ENCODE data around the gene HOXA11.

Gene HOXA11

DNA sequence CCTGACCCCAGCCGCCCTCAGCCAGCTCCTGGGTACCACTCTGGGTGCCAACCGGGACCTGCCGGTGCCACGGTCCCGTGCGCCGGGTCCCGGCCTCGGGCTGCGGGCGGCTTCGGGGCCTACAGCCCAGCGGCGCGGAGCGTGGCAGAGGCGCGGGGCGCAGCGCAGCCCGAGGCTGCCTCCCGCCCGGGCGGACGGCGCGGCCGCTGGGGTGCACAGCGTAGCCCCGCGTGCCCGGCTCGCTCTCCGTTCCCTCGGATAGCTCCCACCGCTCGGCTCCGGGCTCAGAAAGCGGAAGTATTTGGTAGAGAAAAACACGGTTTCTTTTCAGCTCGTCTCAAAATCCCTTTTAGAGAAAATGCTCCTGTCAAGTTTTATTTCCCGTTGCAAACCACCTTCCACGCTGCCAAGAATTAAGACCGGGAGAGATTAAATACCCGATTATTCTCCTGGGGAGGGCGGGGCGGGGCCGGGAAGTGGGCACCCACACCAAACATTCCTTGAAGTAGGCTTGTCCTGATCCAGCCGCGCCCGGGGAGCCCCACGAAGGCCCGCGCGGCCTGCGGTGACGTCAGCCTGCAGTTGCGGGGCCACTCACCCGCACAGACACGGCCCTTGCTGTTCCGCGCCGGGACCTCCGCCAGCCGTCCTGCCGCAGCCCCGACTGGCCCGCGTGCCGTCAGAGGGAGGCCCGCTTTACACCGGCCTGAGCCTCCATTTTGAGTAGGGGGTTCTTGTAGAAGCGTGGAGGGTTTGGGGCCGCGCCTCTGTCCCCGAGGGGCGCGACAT is 7.7 kb upstream of the HOXA11 start:
- DNase-seq, result no peak

DNA sequence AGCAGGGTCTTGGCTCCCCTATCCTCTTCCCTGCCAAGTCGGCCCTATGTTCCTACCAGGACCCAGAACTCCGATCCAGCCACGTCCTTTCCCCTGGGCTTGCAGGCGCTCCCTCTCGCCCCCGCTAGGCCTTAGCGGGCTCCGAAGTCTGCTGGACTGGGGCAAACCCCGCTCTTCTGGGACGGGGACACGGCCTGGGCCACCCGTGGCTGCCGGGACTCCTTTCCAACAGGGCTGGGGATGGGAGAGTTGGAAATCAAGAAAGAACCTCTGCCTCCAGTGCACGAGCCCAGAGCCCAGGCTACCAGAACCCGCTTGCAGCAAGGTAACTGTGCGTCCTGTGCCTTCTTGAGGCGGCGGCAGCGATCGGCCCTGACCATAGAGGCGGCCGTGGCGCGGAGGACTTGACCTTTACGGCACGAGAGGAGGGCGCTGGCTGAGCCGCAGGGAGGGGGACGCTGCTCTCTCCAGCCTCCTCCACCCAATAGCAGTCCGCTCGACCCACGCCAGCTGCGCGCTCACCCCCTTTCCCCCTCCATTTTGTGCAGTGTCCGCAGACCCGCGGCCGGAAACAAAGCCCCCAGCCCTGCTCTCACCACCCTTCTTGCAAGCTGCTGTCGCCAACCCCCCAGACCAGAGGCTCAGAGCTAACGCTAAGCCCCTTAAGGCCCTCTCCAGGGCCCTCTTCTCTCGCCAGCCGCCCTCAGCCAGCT is 7.0 kb upstream of the HOXA11 start:
- DNase-seq, result no peak

DNA sequence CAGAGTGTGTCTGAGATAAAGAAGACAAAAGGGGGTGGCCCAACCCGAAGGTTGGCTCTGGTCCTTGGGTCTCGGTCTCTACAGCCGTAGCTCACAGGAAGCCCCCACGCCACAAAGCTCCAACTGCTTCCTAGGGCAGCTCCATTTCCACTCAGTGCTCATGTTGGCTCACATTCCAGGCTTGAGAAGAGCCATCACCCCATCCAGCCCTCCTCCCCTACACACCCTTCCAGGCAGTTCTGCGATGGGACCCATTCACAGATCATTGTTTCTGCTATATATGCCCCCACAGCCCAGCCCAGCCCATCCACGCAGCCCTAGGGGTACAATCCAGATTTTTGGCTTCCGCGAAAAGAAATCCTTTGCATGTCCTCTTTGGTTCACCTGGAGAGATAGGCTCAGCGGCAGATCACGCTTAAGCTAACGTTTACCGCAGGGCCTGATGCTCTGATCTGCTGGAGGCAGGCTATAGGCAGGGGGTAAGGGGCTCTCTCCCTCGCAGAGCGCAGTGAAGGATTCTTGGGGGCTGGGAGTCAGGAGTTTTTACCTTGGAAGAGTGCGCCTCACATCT is 6.2 kb upstream of the HOXA11 start:
- DNase-seq, result no peak

DNA sequence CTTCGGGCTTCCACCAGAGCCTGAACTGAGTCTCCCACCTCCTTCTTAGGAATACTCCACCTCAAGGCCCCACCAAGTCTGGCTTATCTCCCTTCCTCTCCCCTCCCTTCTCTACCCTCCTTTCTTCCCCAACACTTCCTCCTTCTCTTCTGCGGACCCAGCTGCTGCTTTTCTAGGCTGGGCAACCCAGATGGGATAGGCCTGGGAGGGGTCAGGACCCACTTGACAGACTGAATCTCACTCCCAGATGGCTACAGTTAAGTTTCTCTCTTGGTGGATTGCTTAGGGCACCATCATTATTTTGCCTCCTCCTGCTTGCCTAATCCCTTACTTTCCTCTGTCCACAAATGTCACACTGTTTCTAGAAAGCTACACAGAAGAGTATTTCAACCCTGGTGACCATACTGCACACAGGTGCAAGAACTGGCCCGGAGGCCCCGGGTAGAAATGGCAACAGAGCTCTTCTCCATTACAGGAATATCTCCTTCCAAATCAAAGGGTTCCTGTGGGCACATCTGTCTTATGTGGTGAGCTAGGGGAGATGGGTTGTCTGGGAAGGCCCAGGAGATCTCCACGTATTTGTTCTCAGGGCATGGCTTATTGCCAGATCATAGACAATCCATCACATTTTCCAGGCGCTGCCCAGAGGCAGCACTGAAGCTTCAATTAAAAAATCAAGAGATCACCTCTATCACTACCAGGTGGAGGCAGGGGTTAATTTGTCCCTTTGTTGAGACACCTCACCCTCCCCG is 5.1 kb upstream of the HOXA11 start:
- no peak for DNase-seq

DNA sequence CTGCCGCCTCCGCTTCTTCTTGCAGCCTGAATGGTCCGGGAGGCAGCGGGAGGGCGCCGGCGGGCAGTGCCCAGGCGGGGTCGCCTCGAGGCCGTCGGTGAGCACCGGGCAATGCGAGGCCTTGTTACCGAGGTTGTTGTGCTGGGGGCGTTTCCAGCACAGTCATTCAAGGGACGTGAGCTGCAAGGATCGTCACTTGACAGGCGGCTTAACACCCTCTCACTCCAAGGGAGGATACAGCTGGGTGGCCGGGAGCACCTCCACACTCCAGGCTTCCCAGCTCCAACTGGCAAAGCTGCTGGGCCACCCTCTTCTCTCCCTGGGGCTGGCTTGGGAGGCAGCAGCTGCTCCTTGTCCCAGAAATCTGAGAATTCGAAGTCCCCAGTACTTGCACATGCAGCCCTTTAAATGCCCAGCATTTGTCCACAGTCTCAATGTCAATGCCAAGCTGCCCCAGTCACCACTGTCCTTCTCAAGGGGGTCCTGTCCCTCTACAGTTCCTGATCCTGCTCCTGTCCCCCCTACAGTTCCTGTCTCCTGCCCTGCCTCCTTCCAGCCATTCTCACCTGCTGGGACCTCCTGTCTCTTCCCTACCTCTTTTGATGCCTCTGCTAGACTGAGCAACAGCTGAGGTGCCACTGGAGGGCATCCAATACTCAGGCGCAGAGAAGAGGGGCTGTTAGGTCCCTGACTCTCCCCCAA is 4.4 kb upstream of the HOXA11 start:
- DNase-seq, result no peak

GRCh38 chr7:27188386-27189294 is 3.6 kb upstream of the HOXA11 start:
- no peak for DNase-seq

DNA sequence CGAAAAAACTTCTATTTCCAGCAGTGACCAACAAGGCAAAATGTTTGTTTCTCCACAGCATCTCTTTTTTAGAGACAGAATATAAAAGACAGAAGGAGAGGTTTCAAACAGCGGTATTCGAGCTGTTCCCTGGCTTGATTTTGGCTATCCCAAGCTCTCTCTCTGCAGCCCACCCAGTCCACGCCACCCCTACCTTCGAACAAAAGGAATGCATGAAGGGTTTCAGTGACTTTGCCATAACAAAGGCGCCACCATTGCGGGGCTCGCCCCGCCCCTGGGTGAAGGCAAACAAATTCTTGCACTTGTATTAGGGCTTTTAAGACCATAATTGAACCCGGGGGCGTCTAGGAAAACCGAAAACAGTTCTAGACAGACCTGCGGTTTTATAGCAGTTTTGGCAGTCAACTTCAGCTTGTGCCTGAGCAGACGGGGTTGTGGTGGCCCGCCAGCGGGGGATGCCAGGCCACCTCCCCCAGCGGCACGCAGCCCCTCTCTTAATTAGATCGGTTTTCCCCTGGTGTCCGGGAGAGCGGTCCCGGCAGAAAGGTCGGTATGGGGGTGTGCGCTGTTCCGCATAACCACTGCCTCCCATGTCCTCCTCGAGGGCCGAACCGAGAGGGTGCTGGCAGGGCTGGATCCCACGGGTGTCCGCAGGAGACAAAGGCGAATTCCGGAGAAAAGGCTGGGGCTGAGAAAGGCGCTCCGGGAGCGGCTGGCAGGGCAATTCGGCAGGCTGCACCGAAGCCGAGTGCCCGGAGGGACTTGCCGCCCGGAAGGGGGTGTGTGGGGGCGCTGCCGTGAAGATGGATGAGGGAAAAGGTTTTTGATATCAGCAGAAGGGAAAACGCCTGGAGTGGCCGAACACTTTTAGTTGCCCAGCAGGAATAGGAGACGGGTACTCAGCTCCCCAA is 2.7 kb upstream of the HOXA11 start:
- DNase-seq, result no peak

DNA sequence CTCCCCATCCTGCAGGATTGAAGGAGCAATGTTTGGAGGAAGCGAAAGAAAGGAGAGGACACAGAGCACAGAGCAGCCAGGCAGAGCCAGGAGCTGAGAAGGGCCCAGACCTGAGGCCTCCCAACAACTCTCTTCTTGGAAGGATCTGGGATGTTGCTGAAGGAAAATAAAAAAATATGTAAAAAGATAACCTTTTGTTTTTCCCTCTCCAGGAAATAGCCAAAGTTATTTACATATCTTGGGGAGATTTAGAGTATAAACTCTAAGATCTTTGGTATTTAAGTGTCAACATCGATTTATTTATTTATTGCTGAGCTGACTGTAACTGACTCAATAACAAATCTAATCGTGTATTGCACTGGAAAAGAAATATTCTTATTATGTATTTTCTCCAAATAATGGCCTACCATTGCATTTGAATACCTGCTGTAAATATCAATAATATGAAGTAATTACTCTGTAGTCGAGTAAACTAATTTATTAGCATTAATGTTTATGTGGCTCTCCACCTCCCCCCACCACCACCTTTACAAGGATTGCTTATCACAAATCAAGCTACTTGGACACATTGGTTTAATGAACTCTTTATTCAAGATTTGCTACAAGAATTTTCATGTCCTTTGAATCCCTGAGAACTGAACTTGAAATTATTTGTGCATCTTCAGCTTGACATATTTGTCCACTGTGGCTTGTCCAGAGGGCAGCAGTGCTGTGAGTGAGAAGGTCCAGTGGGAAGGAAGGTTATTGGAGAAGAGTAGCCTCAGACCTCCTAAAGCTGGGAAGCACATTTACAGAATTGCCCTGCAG is 1.8 kb upstream of the HOXA11 start:
- DNase-seq, result no peak

- no peak for DNase-seq
Measured at GRCh38 chr7:27185854-27186667, 1.0 kb upstream of the HOXA11 start.

DNA sequence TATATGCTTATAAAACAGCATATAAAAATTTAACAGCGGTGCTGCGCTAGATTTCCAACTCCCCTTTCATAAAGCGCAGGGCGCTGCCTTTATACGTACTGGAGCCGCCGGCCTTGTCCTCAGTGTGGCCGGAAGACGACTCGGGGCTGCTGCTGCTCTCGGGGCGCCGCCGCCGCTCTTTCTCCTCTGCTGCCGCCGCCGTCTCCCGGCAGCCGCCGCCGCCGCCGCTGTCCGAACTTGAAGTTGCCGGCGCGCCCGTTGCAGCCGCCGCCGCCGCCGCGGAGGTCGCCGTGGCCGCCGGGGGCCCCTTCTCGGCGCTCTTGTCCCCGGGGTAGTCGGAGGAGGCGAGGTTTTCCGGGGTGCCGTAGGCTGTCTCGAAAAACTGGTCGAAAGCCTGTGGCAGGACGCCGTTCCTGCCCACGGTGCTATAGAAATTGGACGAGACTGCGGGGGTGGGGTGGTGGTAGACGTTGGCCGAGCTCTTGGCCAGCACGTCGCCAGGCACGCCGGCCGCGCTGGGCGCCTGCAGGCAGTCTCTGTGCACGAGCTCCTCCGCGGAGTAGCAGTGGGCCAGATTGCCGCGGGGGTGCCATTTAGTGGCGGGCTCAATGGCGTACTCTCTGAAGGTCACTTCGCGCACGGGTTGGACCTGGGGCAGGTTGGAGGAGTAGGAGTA is 557 bp downstream of the HOXA11 start:
- DNase-seq, result no peak

- DNase-seq, result no peak
Measured at GRCh38 chr7:27183682-27184336, 1.2 kb downstream of the HOXA11 start.

GRCh38 chr7:27182861-27183681 is 2.0 kb downstream of the HOXA11 start:
- DNase-seq, result no peak

DNA sequence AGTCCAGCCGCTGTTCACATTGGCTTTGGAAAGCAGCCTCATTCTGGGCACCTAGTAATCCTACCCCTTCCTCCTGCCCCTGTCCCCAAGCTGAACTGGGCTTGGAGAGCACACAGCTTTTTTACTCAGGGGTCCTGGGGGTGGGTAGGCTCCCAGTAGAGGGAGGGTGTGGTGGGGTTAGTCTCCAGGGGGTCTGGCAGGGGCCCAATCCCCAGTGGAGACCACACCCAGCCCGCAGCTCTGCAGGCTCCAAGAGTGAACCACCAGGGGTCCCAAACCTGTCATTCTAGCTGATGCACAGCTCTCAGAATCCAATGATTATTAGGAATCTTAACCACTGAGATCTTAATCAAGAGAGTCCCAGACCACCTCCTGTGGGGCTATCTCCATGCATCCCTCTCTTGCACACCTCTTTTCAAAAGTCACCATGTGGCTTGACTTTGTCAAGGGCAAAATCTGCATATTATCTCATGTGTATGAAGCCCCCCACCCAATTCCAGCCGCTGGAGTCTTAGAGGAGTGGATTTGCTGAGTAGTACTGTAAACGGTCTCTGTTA is 2.7 kb downstream of the HOXA11 start:
- DNase-seq, result no peak

DNA sequence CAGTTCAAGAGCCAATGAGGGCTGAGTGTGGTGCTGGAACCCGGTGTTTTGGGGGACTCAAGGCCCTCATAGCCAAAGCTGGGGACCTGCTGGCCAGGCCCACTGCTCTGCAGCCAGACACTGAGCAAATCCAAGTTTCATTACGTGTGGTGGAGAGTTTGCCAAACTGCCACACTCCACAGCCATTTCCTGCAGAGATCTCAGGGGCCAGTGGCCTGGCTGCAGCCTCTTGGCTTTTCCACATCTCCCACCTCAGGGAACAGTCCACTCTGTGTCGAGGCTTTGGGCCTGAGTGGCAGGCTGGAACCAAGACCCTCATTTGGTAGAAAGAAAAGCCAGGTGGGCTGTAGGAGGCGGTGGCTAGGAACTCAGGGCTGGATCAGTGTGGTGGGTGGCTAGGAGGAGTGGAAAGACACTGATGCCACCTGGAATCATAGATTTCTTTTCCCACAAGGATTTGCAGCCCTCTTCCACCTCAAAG is 3.2 kb downstream of the HOXA11 start:
- DNase-seq, result no peak

GRCh38 chr7:27180431-27181420 is 4.3 kb downstream of the HOXA11 start:
- no peak for DNase-seq

Data from stimulated activated naive CD4-positive, alpha-beta T cell treated with Interleukin-2 at 50 U/mL for 16 hours (primary cell).